Breast epithelium (tissue), 3 donors: ENCODE results near the gene CFAP46.

Source experiments
- CTCF ChIP-seq, 3 donors: fragments of 450-650 bp; IDR thresholded peaks; one replicate each; pipeline ENCODE4 v1.5.1; 2016 to 2017; ENCODE audit warnings: antibody characterized with exemption in 3 of 3, mild to moderate bottlenecking in 3 of 3, moderate library complexity in 3 of 3
- POLR2A ChIP-seq: fragments of 450-650 bp; IDR thresholded peaks from one replicate; pipeline ENCODE4 v1.6.1; 2016; ENCODE audit warnings: antibody characterized with exemption, mild to moderate bottlenecking, moderate library complexity
- POLR2AphosphoS5 ChIP-seq, 3 donors: sonication (generic); formaldehyde crosslinking; IDR thresholded peaks; one replicate each; pipeline ENCODE4 v1.6.1; 2017; ENCODE audit warnings: antibody characterized with exemption in 3 of 3

GRCh38 chr10:132987671-132988571, 45.6 kb upstream of the CFAP46 start:
- no peak for TF ChIP-seq POLR2A
- no peak for TF ChIP-seq CTCF (IDR thresholded peaks at IDR 0.05)
- TF ChIP-seq POLR2AphosphoS5 (IDR thresholded peaks at IDR 0.05), result no peak
